HG03280 (cell line): ENCODE measurements around the gene FAM149A.

Experiments
- ATAC-seq: cut with Tn5 transposase; IDR thresholded peaks from one replicate; pipeline ENCODE4 v1.9.1; 2021; ENCODE audit warnings: mild to moderate bottlenecking, moderate library complexity; ENCODE audit not compliant: unreplicated experiment

Gene FAM149A

DNA sequence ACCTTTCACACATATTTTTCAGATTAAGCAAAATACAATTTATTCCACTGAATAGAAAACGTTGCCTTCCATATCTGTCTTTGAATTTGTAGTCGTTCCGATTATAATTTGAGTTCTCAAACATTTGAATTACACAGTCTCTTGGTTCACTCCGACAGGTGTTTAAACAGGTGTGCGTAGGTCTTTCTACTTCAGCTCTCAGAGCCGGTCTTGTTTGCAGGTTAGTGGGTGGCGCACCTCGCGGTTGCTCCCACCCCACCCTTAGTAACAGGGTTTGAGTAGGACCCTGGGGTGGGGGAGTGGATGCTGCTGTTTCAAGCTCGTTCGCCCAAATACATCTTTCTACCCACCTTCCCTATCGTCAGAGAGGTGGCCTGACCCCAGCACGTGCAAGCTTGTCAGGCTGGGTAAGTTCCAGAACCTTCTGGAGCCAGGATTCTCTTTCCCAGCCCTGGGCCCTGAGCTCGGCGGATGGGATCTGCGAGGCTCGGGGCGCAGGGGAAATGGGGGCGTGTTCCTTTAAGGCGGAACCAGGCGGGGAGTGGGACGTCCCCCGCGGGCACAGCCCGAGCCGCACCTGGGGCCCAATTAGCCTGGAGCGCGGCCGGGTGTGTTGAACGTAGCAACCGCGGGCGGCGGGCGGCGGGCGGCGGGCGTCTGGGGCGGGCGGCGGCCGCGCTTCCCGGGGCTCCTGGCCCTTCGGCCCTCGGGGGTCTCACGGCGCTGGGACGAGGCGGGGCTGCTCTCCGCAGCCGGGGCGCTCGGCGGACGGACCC, at the start of gene FAM149A:
Gene FAM149A (plus strand): TSS at position 591 of the 776 bp plus-strand sequence.
- peak; percentile 67 for ATAC-seq

DNA sequence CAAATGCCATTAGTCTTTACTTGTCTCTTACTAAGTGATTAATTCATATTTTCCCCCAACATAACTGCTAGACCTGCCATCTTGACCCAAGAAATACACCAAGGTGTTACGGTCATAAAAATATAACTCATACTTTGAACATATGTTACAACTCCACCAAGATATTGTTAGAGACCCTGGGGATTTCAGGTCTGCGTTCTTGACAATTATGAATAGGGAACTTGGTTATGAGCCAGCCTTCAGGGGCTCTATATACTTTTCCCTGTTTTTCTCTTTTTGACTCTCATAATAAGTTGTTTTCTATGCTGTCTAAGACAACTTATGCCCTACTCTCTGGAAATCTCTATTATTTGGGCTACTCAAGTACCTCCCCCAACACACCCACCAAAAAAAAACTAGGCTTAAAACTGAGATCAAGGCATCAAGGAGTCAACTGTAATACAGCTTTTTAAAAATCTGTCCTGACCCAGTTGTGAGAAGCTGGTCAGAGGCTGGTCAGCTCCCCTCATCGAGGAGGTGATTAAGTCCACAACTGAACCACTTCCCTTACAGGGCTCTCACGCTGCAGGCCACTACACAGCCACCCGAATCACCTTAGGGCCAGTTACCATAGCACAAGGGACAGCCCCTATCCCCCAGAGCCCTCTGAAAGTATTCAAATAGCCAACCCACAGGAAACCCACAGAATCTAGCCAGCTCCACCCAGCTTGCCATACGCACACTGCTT, 46.1 kb upstream of the FAM149A start:
- peak; percentile 98 for ATAC-seq

DNA sequence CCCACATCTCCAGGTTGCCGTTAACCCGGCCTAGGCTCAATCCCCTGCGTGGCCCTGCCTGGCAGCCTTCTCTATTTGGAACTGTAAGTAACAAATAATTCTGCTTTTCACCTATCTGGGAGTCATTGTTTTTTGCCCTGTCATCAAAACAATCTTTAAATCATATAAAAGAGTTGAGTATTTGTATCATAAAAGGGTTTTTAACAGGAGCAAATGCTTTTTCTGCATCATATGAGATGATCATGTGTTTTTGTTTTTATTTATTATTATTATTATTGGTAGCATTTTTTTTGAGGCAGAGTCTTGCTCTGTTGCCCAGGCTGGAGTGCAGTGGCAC, 45.6 kb upstream of the FAM149A start:
- no peak for ATAC-seq

DNA sequence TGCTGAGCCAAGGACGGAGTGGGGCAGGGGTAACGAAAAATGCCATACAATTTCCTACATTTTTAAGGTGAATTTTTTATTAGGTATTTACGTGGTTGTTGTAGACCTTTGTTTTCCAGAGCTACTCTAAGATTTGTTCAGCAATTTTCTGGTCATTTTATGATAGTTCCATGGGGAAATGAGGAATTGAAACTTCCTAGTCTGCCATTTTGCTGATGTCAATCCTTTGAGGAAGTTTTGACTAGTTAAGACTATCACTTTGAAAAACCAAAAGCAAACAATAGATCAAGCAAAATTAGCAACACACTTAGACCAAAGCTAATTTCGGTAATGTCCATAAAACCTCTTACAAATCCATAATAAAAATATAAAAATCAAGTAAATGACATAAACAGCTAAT, 42.6 kb upstream of the FAM149A start:
- no peak for ATAC-seq

DNA sequence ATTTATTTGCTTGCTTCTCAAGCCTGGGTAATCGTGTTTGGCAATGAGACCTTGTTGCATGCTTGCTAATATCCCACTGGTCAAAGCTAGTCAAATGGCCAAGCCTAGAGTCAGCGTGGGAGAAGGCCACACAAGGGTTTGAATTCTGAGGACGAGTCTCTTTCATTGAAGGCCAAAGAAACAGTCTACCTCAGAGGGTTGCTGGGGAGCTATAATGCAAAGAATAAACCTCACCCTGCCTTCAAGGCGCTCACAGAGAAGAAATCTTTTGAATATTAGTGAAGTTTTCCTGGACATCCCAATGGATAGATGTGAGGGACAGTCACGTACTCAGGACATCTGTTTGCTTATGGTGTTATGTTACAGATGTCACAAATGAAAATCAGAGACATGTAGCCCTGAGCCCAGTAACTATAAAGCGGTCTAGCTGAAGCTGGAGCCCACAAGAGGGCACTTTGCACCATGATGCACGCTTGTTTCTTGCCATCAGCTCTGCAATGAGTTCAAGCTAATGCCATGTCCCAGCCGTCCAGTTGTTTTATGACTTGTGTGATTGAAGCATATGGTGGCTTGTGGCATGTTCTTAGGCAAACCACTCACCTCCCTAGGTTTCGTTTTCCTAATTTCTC, 36.6 kb upstream of the FAM149A start:
- ATAC-seq: peak; percentile 72

DNA sequence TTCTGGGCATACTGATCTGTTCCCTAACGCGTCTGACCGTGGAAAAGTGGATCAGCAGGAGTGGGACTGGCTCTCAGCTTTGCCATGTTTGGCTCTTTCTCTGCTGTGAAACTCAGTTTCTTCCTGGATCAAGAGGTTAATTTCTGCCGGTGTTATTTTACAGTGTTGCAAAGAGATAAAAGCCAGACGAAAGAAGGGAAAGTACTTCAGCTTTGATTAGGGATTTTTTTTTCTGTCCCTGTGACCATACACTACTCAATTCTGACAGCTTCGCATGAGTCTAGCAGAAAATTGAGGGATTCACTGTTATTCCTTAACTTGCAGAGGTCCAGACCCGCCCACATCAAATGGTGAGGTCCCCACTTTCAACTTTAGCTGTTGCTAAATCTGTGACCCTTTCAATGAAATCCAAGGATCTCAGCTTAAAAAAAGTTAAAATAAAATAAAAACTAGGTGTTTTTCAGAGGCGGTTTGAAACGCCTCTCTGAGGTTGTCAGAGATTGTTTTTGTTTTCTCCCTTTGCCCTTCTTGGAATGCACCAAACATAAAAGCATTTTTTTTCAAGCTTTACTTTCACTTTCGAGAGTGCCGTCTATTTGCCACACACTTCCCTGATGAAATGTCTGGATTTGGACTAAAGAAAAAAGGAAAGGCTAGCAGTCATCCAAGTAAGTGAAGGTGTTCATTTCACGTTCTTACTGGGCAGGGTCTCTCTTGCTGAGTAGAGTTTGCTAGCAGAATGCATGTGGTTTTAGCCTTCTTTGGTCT, 35.7 kb upstream of the FAM149A start, which contains the start of gene TLR3:
Gene TLR3 (plus strand): TSS at position 576 of the 768 bp plus-strand sequence. CDS start 7,464 bp downstream, outside the sequence.
- ATAC-seq: no peak

DNA sequence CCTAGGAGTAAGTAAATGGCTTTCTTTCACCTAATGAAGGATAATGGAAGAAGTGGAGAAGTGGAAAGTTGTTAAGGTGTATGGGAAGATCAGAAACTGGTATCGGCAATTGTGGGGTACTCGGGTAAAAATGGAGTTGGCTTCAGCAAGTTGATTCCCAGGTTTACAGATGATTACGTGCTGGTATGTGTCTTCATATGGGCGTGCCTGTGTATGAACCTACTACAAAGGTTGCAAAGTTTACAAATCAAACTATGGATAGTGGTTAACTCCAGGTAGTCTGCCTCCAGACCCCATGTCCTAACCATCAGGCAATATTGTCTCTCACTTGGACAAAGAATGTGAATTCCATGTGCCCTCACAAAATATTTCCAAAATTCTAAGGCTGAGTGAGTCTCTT, 34.8 kb upstream of the FAM149A start:
- no peak for ATAC-seq

DNA sequence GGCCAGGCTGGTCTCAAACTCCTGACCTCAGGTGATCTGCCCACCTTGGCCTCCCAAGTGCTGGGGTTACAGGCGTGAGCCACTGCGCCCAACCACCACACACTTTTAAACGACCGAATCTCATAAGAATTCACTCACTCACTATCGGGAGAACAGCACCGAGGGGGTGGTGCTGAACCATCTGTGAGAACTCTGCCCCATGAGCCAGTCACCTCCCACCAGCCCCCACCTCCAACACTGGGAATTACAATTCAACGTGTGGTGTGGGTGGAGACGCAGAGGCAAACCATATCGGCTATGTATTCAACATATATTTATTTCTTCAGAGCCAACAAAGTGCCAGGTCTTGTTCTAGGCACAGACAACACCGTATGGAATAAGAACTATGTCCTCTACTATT, 32.0 kb upstream of the FAM149A start:
- ATAC-seq: no peak

DNA sequence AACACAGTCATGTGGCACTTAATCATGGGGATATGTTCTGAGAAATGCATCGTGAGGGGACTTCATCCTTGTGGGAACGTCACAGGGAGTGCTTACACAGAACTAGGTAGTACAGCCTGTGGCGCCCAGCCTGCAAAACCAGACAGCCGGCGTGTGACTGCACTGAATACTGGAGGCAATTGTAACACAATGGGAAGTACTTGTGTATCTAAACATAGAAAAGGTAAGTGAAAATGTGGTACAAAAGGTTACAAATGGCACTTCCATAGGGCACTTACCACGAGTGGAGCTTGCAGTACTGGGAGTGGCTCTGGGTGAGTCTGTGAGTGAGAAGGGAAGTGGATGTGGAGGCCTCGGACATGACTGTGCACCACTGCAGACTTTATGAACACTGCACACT, 30.3 kb upstream of the FAM149A start:
- ATAC-seq: no peak

DNA sequence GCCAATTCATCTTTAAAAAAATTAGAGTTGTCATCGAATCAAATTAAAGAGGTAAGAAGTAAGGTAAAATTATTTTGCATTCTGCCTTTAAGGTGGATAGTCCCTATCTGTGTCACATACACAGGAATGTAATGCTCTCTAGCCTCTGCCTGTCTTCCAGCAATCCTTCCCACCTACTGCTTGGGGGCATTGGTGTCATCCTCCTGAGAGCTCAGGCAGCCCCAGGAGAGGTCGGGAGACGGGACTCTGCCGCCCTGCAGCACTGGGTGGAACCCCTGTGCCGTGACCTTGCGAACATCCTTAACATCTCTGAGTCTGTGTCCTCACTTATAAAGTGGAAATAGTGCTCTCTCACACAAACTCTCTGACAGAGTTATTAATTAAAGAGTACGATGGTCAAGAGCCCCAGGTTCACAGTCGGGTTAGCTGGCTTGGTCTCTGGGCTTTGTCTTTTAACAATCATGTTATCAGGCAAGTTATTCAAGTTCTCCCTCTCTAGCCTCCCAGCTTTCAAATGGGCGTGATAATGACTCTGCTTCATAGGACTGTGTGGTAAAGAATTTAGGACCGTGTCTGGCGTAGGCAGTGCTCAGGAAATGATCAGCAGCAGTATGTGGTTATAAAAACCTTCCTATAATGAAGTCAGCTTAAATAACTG, 25.4 kb upstream of the FAM149A start:
- no peak for ATAC-seq

DNA sequence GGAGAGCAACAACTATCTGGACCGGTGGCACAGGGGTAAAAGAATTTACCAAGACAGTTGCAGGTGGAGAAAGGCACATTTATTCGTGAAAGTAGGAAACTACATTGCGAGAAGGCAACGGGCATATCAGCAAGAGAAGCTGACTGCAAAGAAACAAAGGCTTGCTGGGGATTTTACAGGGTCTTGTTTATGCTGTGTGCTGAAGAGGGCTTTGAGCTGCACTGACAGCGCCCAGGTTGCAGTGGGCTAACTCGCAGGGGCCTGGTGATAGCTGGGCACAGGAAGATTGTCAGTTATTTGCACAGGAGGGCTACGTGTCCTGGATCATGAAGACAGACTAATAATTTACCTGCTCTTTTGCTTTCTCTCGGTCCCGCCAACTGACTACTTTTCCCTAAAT, 24.8 kb upstream of the FAM149A start:
- ATAC-seq: no peak

DNA sequence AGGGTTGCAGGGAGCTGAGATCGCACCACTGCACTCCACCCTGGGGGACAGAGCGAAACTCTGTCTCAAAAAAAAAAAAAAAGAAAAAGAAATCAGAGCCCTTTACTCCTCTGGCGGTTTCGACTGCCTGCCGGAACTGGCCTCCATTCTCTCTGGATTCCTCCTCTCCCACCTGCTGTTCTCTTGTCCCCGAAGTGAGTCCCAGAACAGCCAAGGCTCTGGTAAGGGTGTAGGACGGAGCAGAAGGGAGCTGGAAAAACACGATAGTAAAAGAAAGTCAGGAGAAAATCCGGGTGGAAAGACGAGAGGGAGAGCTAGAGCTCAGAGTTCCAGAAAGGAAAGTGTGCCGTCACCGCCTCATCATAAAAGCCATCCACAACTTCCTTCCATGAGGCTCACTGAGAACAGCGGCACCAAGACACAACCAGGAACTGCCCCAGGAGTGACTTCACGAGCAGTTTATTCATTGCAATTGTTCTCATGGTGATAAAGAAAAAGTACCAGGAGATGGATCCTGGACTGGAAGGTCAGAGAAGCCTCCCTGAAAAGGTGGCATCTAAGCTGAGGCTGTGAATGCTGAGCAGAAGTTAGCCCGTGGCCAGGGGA, 23.2 kb upstream of the FAM149A start:
- ATAC-seq: no peak

DNA sequence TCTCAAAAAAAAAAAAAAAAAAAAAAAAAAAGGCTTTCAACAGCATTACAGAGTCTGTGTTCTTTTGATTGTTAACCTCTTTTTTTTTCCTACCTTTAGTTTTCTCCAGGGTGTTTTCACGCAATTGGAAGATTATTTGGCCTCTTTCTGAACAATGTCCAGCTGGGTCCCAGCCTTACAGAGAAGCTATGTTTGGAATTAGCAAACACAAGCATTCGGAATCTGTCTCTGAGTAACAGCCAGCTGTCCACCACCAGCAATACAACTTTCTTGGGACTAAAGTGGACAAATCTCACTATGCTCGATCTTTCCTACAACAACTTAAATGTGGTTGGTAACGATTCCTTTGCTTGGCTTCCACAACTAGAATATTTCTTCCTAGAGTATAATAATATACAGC, 22.3 kb upstream of the FAM149A start:
- no peak for ATAC-seq

DNA sequence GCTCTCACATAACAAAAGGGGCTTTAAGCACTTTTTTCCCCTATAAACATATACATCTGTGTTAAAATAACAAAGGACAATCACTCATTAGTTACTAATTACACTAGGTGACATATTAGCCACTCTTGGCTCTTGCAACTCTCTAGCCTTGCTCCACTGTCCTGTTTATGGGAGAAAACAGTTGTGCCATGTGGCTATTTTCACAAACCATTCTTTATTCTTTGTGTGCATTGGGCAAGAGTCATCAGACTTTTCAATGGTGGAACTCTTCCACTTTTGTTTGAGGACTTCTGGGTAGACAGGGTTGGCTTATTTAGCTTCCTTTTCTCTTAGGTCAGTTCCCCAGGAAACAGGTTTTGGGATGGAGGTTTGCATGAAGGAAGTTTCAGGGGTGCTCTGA, 16.0 kb upstream of the FAM149A start:
- ATAC-seq: no peak

DNA sequence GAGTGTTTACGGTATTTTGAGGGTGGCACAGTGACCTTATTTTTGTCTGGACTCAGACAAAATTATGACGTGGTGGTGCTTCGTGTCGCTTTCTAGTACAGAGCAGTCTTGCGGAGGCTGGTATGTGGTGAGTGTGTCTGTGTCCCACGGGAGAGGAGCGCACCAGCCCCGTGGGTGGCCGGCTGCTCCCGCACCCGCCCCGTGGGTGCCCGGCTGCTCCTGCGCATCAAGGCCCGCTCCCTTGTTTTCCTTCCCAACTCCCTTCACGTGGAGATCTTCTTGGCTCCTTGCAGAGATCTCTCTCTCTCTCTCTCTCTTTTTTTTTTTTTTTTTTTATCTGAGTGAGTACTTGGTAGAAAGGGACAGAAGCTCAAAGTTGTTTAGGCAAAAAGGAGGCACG, 12.2 kb upstream of the FAM149A start:
- ATAC-seq: no peak

DNA sequence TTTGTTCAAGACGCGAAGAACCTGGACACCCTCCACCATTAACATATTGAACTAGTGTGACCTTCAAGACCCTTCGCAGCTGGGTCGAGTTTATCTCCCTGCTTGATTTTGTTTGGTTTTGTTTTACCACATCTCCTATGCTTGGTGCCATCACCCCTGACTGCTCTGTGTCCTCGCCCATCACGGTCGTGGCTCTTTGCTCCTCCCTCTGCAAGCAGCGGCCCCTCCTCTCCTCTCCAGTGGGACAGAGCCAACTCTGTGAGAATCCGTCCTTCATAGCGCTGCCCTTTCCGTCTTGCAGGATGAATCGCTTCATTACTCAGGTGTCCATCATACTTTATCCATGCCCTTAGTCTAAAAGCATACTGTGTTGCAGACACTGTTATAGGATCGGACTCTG, 9.1 kb upstream of the FAM149A start:
- no peak for ATAC-seq

DNA sequence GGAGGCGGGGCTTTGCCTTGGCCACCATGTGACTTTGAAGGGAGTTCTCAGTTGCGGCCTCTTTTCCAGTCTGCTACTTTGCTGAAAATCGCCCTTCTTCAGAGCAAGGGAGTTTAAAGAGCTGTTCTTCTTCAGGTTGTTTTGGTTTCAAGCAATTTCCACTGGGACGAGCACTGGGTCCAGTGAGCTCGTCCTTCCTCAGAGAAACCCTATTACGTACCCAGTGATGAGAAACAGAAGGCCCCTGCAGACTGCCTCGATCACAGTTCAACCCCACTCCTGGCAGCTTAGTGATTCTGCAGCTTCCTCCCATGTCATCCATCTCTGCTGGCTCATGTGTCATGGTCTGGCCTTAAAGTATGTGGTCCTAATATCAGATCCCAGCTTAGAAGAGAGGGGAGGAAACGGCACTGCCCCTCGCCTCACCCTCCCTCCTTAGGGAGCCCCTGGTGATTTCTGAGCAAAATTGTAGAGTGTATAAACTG, 7.8 kb upstream of the FAM149A start:
- no peak for ATAC-seq

DNA sequence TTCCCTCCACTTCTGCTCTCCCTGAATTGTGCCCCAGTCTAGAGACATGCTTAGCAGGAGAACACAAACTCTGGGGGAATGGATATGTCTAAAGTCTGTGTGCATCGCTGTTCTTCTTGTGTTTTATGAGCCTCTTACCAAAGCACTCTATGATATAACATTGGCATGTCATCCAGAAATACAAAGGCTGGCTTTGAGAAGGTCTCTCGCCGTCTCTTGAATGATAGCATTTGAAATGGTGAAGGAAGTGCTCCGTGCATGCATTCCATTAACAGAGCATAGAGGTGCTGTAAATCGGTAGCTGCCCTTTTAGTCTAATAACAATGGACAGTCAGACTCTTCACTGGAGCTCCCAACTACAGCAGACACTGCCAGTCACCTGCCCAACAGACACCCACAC, 7.1 kb upstream of the FAM149A start:
- ATAC-seq: no peak

DNA sequence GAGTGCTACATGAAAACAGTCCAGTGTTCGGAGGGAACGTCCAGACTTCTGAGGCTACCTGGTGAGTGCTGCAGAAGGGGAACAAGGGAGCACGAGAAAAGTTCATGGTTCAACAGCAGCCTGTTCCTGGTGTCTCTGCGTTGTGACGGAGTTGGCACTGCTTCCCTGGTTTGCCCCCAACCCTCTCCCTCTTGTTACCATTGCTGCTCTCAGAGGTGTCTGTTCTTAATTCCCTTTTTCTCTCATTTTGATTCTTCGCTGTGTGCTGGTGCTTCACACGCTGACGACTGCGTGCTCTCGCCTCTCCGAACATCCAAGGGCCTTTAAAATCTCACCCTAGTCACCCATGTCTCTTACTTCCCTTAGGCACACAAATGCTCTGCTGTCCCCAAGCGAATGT, 1.6 kb upstream of the FAM149A start:
- ATAC-seq: no peak
